Fibroblast of mammary gland (primary cell): ENCODE data around the gene SPHKAP.

ENCODE experiments used
- DNase-seq: peaks from one replicate; pipeline ENCODE4 v3.0.0-alpha.2; 2010; ENCODE audit warnings: low read depth
- H3K4me3 ChIP-seq: 2 replicates; pipeline ENCODE4 v1.5.1; 2011; ENCODE audit warnings: low read depth, mild to moderate bottlenecking, low read length, moderate library complexity; ENCODE audit not compliant: control insufficient read depth
- TF ChIP-seq, protein P1 (sequence below): conservative IDR thresholded peaks from 2 replicates; pipeline ENCODE4 v1.5.1; 2011; ENCODE audit warnings: low read depth, low read length, inconsistent platforms; ENCODE audit not compliant: control insufficient read depth, insufficient read depth

SPHKAP gene

DNA sequence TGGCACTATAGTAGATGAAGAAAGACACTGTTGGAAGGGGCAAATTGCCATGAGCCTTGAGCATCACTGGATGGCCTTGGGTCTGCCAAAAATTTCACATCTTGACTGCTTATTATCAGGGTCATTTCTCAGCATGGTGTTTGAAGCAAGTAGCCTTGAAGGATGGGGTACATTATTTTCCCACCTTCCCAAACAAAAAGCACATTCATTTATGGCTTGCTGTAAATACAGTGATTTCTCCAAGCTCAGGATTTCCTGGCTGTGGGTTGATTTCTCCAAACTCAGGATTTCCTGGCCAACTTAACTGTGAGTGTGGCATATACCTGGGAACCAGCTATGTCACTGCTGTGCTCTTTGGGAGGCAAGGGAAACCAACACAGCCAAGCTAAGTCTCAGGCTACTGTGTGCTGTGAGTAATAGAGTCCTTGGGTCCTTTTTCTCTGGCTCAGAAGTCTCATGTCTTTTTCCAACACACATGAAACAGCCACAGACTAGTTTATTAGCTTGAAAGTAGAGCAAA is 116.6 kb downstream of the SPHKAP start:
- TF ChIP-seq, protein P1, sequence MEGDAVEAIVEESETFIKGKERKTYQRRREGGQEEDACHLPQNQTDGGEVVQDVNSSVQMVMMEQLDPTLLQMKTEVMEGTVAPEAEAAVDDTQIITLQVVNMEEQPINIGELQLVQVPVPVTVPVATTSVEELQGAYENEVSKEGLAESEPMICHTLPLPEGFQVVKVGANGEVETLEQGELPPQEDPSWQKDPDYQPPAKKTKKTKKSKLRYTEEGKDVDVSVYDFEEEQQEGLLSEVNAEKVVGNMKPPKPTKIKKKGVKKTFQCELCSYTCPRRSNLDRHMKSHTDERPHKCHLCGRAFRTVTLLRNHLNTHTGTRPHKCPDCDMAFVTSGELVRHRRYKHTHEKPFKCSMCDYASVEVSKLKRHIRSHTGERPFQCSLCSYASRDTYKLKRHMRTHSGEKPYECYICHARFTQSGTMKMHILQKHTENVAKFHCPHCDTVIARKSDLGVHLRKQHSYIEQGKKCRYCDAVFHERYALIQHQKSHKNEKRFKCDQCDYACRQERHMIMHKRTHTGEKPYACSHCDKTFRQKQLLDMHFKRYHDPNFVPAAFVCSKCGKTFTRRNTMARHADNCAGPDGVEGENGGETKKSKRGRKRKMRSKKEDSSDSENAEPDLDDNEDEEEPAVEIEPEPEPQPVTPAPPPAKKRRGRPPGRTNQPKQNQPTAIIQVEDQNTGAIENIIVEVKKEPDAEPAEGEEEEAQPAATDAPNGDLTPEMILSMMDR, result no peak
- no peak for DNase-seq
- no peak overlapping the region for H3K4me3 ChIP-seq

DNA sequence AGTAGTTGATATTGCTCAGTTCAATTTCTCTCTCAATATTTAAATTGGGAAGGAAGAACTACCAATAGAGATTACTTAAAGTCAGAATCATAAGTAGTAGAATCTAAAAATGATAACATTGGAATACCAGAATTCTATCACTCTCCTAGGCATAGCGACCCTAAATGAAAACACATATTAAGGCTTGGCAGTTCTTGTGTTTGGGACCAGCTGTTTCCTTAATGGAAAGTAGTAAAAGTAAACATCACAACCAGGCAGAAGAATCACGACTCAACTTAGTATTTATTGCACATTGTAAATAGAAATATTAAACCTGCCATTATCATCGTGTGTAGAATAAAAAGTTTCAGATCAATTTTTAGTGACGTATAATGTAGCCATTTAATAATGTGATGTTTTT is 117.5 kb downstream of the SPHKAP start:
- no peak overlapping the region for H3K4me3 ChIP-seq
- no peak for DNase-seq
- TF ChIP-seq, protein P1, result no peak

DNA sequence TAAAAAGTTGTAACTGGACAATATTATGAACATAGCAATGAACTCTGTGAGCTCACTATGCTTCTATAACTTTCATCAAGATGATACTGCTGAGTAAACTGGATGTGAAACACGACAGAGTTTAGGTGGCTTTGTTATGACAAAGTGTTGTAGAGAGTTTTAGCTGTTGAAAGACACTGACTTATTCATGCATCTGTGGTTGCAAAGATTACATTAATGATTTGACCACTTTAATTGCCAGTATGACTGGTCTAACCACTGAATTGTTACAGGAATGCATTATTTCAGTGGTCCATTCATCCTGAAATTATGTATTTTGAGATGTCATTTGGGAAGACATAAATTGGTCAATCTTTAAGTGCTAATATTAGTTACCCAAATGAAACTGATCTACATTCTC is 117.9 kb downstream of the SPHKAP start:
- H3K4me3 ChIP-seq, result no peak overlapping the region
- no peak for DNase-seq
- TF ChIP-seq, protein P1, result no peak

DNA sequence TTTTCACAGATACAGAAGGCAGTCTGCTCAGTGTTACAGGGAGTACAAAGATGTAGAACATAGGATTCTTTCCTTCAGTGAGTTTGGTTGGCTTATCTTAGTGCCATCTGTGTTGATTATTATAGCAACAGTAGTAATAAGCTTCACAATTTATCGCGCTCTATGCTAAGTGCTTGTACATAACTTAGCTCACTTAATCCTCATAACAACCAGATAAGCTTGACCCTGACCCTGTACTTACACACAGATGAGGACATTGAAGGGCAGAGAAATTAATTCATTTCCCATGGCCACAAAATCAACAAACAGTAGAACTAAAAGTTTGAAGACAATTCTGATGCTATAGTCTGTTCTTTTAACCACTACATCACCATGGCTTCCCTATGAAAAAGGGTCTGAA is 121.8 kb downstream of the SPHKAP start:
- TF ChIP-seq, protein P1, result no peak
- no peak for DNase-seq
- H3K4me3 ChIP-seq, result no peak overlapping the region

DNA sequence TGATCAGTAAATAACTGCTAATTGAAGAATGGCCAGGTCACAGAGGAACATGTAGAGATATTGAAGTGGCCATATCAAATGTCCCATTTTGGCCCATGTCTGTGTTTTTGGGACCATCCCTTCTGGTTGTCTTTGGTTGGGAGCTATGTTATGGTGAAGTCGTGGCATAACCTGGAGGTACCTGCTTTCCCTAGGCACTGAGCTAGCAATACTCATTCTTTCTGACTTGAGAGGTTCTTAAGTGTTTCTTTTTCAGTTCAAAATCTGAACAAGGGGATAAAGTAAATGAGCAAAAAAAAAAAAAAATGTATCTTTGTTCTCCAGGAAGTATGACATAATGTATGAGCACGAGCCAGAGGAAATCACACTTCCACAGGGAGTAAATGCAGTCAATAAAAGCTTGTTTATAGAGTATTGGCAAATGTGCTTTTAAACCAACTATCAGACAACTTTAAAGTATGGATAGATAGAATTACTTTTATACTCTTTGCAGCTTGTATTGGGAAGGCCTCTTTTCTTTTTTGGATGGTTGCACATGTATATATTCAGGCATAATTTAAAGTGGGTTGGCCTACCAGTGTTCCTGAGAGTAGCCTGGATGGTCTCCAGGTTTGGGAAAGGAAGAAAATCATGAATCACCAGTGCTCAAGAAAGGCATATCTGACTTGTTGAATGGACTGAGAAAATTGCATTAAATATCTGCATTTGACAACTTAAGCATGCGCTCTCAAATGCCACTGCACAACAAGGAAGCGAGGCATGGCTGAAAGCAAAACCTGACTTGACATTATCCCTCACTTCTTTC is 125.0 kb downstream of the SPHKAP start:
- no peak overlapping the region for H3K4me3 ChIP-seq
- DNase-seq, result no peak
- TF ChIP-seq, protein P1, result no peak

DNA sequence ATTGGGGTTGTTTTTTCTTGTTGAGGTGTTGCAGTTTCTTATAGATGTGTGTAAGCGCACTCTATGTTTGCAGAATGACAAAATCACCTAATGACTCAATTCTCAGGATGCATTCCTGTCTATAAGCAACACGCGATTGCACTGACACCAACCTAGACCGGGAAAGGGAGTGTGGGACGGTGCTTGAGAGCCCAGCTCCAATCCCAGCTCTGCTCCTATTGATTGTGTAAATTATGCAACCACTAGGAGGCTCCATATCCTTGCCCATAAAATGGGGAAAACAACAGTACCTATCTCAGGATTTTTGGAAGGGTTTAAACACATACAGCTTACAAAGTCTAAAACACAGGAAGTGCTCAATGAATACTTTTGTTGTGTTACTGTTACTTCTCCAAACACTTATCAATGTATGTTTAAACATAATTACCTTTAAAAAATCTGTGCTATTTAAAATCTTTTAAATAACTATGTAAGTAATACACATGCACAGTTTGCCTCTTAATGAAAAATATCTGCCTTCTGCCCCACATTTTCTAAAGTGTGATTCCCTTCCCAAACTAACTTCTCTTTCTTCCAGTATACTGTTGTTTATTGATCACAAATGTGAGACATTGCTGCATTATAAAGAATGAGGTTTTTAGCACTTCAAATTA is 132.5 kb downstream of the SPHKAP start:
- peak; percentile 67 for DNase-seq
- no peak overlapping the region for H3K4me3 ChIP-seq
- TF ChIP-seq, protein P1, result peak; percentile 72

DNA sequence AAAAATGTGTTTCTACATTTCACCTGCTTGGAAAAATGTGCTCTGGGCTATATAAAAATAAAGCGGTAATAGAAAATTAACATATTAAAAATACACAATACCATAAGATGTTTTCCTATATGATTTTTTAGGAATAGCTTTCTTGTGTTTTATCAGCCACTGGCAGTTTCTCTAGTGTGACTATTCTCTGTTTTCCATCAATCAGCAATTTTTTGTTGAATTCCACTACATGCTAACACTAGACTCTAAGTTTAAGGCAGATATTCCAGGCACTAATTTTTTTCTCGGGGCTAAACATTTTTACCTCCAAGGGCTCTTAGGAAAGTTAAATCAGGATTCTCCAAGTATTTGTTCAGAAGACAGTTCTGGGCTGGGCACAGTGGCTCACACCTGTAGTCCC is 140.5 kb downstream of the SPHKAP start:
- DNase-seq, result no peak
- TF ChIP-seq, protein P1, result no peak
- H3K4me3 ChIP-seq, result no peak overlapping the region
